ENCODE data around the gene HSD11B1. TPM values are rescaled to one million over a fixed set of nuclear protein-coding genes. Genes with fewer than 3 reads are reported as not detected.

The HSD11B1 gene
- total RNA-seq, 2 experiments from 2014 or later: 0.33 TPM; not detected in 1

GRCh38 chr1:209780268-209780667 lies 75.6 kb downstream of the HSD11B1 start:
- POLR2A ChIA-PET: interaction anchor here (1.6 to 11.3 kb wide), 3 partner anchors 13 to 56 kb away, joined by 4 to 245 read pairs (median 22); partner anchors contain the start of gene TRAF3IP3
- ATAC-seq (ENCODE audit: poor library complexity): no peak
- H3K36me3 ChIP-seq (ENCODE audit: insufficient read depth, low read length): peaks cover 79% of the 10 kb centered on the region

GRCh38 chr1:209783386-209783785 lies 78.7 kb downstream of the HSD11B1 start:
- ChIA-PET POLR2A (interaction anchor here (1.0 to 11.3 kb wide), 6 partner anchors 9 to 39 kb away, joined by 3 to 245 read pairs (median 26); partner anchors contain the start of gene TRAF3IP3), CTCF (interaction anchor here (2.0 to 2.3 kb wide), 2 partner anchors 10 to 15 kb away, joined by 5 to 8 read pairs; no protein-coding TSS in a partner anchor)
- peaks cover 48% of the 10 kb centered on the region for H3K36me3 ChIP-seq (ENCODE audit: insufficient read depth, low read length)
- H3K4me1 Mint-ChIP-seq (ENCODE audit: low read depth): peaks cover 38% of the 10 kb centered on the region
- peak overlapping the region; percentile 62 for H3K4me3 Mint-ChIP-seq
- intact Hi-C loops (cut with DNase I, micrococcal nuclease): loop anchor here in 1 of 2 experiments (1.0 kb wide), 1 partner anchor 13 kb away; no protein-coding TSS in a partner anchor
- H3K27me3 Mint-ChIP-seq: peaks cover 9% of the 10 kb centered on the region
- H3K27ac Mint-ChIP-seq: peak overlapping the region; percentile 97
- no peak for TF ChIP-seq CTCF (IDR thresholded peaks at IDR 0.05)
- peaks cover 56% of the 10 kb centered on the region for H3K36me3 Mint-ChIP-seq (ENCODE audit: low read depth)
- H3K9me3 ChIP-seq (ENCODE audit: control insufficient read depth in 1 of 2, insufficient read depth in 1 of 2, low read length in 2 of 2): no peaks in the 10 kb centered on the region
- H3K4me3 ChIP-seq (ENCODE audit: low read length): no peak overlapping the region
- H3K4me1 ChIP-seq (ENCODE audit: insufficient read depth, low read length): peaks cover 24% of the 10 kb centered on the region
- H3K27me3 ChIP-seq (ENCODE audit: control insufficient read depth in 1 of 2, insufficient read depth in 2 of 2, low read length in 2 of 2): no peaks in the 10 kb centered on the region
- peak overlapping the region; percentile 74 to 94 for H3K27ac ChIP-seq (ENCODE audit: low read depth in 1 of 2, low read length in 2 of 2)
- no peaks in the 10 kb centered on the region for H3K9me3 Mint-ChIP-seq
- no peak for DNase-seq
- no peak for ATAC-seq (ENCODE audit: poor library complexity)

More at GRCh38 chr1:209780268-209780667, 75.6 kb downstream of the HSD11B1 start:
- CTCF ChIA-PET: interaction anchor here (1.0 to 1.4 kb wide), 2 partner anchors 11 to 43 kb away, joined by 3 to 5 read pairs; no protein-coding TSS in a partner anchor
- DNase-seq: no peak
- Mint-ChIP-seq H3K4me3 (no peak overlapping the region), H3K9me3 (no peaks in the 10 kb centered on the region), H3K36me3 (ENCODE audit: low read depth) (peaks cover 70% of the 10 kb centered on the region), H3K27me3 (no peaks in the 10 kb centered on the region), H3K4me1 (ENCODE audit: low read depth) (peaks cover 46% of the 10 kb centered on the region), H3K27ac (peak overlapping the region; percentile 97)
- H3K27ac ChIP-seq (ENCODE audit: low read depth in 1 of 2, low read length in 2 of 2): peak overlapping the region; percentile 3 to 12
- intact Hi-C loops (cut with DNase I, micrococcal nuclease): no loop called here
- H3K27me3 ChIP-seq (ENCODE audit: control insufficient read depth in 1 of 2, insufficient read depth in 2 of 2, low read length in 2 of 2): no peaks in the 10 kb centered on the region
- H3K4me3 ChIP-seq (ENCODE audit: low read length): no peak overlapping the region
- TF ChIP-seq CTCF (IDR thresholded peaks at IDR 0.05): no peak
- no peaks in the 10 kb centered on the region for H3K9me3 ChIP-seq (ENCODE audit: control insufficient read depth in 1 of 2, insufficient read depth in 1 of 2, low read length in 2 of 2)
- peaks cover 35% of the 10 kb centered on the region for H3K4me1 ChIP-seq (ENCODE audit: insufficient read depth, low read length)

Other genes with a start within 250 kb of the HSD11B1 start
- gene CAMK1G, start 121.1 kb upstream of the HSD11B1 start, total RNA-seq: not detected
- gene LAMB3, start 52.4 kb upstream of the HSD11B1 start, total RNA-seq: under 1 TPM; 0.25 to 0.31 TPM
- 1 to 10 TPM; 6.4 to 6.8 TPM for gene G0S2, start 29.4 kb upstream of the HSD11B1 start, total RNA-seq
- 100 to 1,000 TPM; 279 to 290 TPM for gene TRAF3IP3, start 51.2 kb downstream of the HSD11B1 start, total RNA-seq
- under 1 TPM; 0.63 to 0.67 TPM for gene C1orf74, start 79.7 kb downstream of the HSD11B1 start, total RNA-seq
- gene IRF6, start 101.3 kb downstream of the HSD11B1 start, total RNA-seq: 1 to 10 TPM in 1 of 2 experiments, under 1 TPM in 1; 0.74 to 1.7 TPM
- gene UTP25, start 123.1 kb downstream of the HSD11B1 start, total RNA-seq: 1 to 10 TPM; 6.0 to 6.4 TPM
- gene SYT14, start 233.4 kb downstream of the HSD11B1 start, total RNA-seq: not detected

Data from CD4-positive, alpha-beta T cell (primary cell).